ENCODE measurements around the gene GATC.
A peak's percentile ranks its signal among the peaks of the same experiment; 100 is the strongest.

Gene GATC

GRCh38 chr12:120445911-120446843 lies at the start of gene GATC, which contains the start of gene TRIAP1:
Gene GATC, plus strand, starts transcription at chr12:120446444. Its CDS starts 37 bp downstream, at chr12:120446481.
Gene TRIAP1, minus strand, starts transcription at chr12:120446384. Its CDS starts 12 bp downstream, at chr12:120446372.
- peak; percentile 78 for DNase-seq (ENCODE audit: low read depth)

GRCh38 chr12:120397824-120398540 lies 48.3 kb upstream of the GATC start:
- DNase-seq (ENCODE audit: low read depth) = no peak

GRCh38 chr12:120399531-120399930 lies 46.7 kb upstream of the GATC start:
- peak; percentile 51 for DNase-seq (ENCODE audit: low read depth)

- peak; percentile 18 for DNase-seq (ENCODE audit: low read depth)
Measured at GRCh38 chr12:120402217-120402616, 44.0 kb upstream of the GATC start.

- DNase-seq (ENCODE audit: low read depth) = no peak
Measured at GRCh38 chr12:120403869-120404268, 42.4 kb upstream of the GATC start.

- DNase-seq (ENCODE audit: low read depth) = no peak
Measured at GRCh38 chr12:120404271-120404670, 42.0 kb upstream of the GATC start.

GRCh38 chr12:120406069-120406468 lies 40.2 kb upstream of the GATC start:
- DNase-seq (ENCODE audit: low read depth) = no peak

GRCh38 chr12:120406553-120406952 lies 39.7 kb upstream of the GATC start:
- DNase-seq (ENCODE audit: low read depth) = no peak

GRCh38 chr12:120408771-120409170 lies 37.5 kb upstream of the GATC start:
- DNase-seq (ENCODE audit: low read depth) = no peak

- no peak for DNase-seq (ENCODE audit: low read depth)
Measured at GRCh38 chr12:120412421-120412820, 33.8 kb upstream of the GATC start.

- no peak for DNase-seq (ENCODE audit: low read depth)
Measured at GRCh38 chr12:120413901-120414695, 32.1 kb upstream of the GATC start.

GRCh38 chr12:120416490-120417216 lies 29.6 kb upstream of the GATC start:
- no peak for DNase-seq (ENCODE audit: low read depth)

- DNase-seq (ENCODE audit: low read depth) = no peak
Measured at GRCh38 chr12:120417917-120418580, 28.2 kb upstream of the GATC start.

- no peak for DNase-seq (ENCODE audit: low read depth)
Measured at GRCh38 chr12:120421701-120422100, 24.5 kb upstream of the GATC start.

GRCh38 chr12:120422892-120423456 lies 23.3 kb upstream of the GATC start:
- no peak for DNase-seq (ENCODE audit: low read depth)

GRCh38 chr12:120425797-120426196 lies 20.4 kb upstream of the GATC start:
- no peak for DNase-seq (ENCODE audit: low read depth)

GRCh38 chr12:120428597-120429229 lies 17.5 kb upstream of the GATC start:
- no peak for DNase-seq (ENCODE audit: low read depth)

- no peak for DNase-seq (ENCODE audit: low read depth)
Measured at GRCh38 chr12:120429368-120429767, 16.9 kb upstream of the GATC start.

GRCh38 chr12:120432772-120433525 lies 13.3 kb upstream of the GATC start:
- no peak for DNase-seq (ENCODE audit: low read depth)
